Activated CD4-positive, alpha-beta T cell treated with anti-CD3 and anti-CD28 coated beads, Interleukin-2, amount 50 U/mL, for 24 hours (primary cell): Measurements from ENCODE around the gene ARHGAP8.
"Not testable (repeated sequence)": the region's sequence is repeated elsewhere in the genome, so short reads cannot be mapped to it uniquely, and the experiment has no call there.

Source experiments
- DNase-seq, 2 donors: peaks; one replicate each; pipeline ENCODE4 v3.0.0-alpha.2; 2020; ENCODE audit warnings: low read depth in 1 of 2, low spot score in 1 of 2

ARHGAP8 gene

GRCh38 chr22:44739024-44739423 lies 13.4 kb upstream of the ARHGAP8 start:
- no peak for DNase-seq

GRCh38 chr22:44739666-44740065 lies 12.7 kb upstream of the ARHGAP8 start:
- not testable (repeated sequence) for DNase-seq

GRCh38 chr22:44740307-44740706 lies 12.1 kb upstream of the ARHGAP8 start:
- DNase-seq = no peak

GRCh38 chr22:44741929-44742328 lies 10.4 kb upstream of the ARHGAP8 start:
- no peak for DNase-seq

GRCh38 chr22:44743247-44743646 lies 9.1 kb upstream of the ARHGAP8 start:
- no peak for DNase-seq

- DNase-seq = no peak
Observed at GRCh38 chr22:44743804-44744211, 8.6 kb upstream of the ARHGAP8 start.

GRCh38 chr22:44745853-44746789 lies 6.3 kb upstream of the ARHGAP8 start:
- no peak for DNase-seq

GRCh38 chr22:44747784-44748127 lies 4.6 kb upstream of the ARHGAP8 start:
- DNase-seq = not testable (repeated sequence)

GRCh38 chr22:44748524-44748923 lies 3.9 kb upstream of the ARHGAP8 start:
- DNase-seq = no peak

GRCh38 chr22:44750481-44750880 lies 1.9 kb upstream of the ARHGAP8 start:
- no peak for DNase-seq

GRCh38 chr22:44753189-44754042 lies 1.0 kb downstream of the ARHGAP8 start:
- no peak for DNase-seq

- no peak for DNase-seq
Observed at GRCh38 chr22:44754998-44755397, 2.6 kb downstream of the ARHGAP8 start.

- DNase-seq = no peak
Observed at GRCh38 chr22:44755417-44755816, 3.0 kb downstream of the ARHGAP8 start.

GRCh38 chr22:44755956-44756361 lies 3.6 kb downstream of the ARHGAP8 start:
- DNase-seq = no peak

GRCh38 chr22:44758344-44758973 lies 6.1 kb downstream of the ARHGAP8 start:
- DNase-seq = no peak

- DNase-seq = no peak
Observed at GRCh38 chr22:44759001-44759400, 6.6 kb downstream of the ARHGAP8 start.

- no peak for DNase-seq
Observed at GRCh38 chr22:44759430-44760310, 7.3 kb downstream of the ARHGAP8 start.

GRCh38 chr22:44760476-44760875 lies 8.1 kb downstream of the ARHGAP8 start:
- no peak for DNase-seq

- no peak for DNase-seq
Observed at GRCh38 chr22:44761025-44761424, 8.7 kb downstream of the ARHGAP8 start.

GRCh38 chr22:44764373-44764772 lies 12.0 kb downstream of the ARHGAP8 start:
- no peak for DNase-seq

- DNase-seq = no peak
Observed at GRCh38 chr22:44764974-44765373, 12.6 kb downstream of the ARHGAP8 start.
